Endodermal cell (in vitro differentiated cells): ENCODE measurements around the gene PUS10. TPM values are rescaled to one million over a fixed set of nuclear protein-coding genes. Genes with fewer than 3 reads are reported as not detected.

ENCODE experiments used
- DNase-seq: peaks from one replicate; pipeline ENCODE4 v3.0.0-alpha.2; 2017
- H3K27ac ChIP-seq: 2 replicates; pipeline ENCODE4 v1.5.1; 2013; ENCODE audit warnings: mild to moderate bottlenecking, low read depth, low read length, moderate library complexity
- H3K27me3 ChIP-seq: 2 replicates; pipeline ENCODE4 v1.6.1; 2013; ENCODE audit warnings: mild to moderate bottlenecking, low read length, moderate library complexity; ENCODE audit not compliant: insufficient read depth, control insufficient read depth, poor library complexity, severe bottlenecking
- H3K36me3 ChIP-seq: 2 replicates; pipeline ENCODE4 v1.7.0; 2013; ENCODE audit warnings: mild to moderate bottlenecking, low read length, moderate library complexity; ENCODE audit not compliant: control insufficient read depth, insufficient read depth
- H3K4me1 ChIP-seq: one replicate; pipeline ENCODE4 v1.7.0; 2013; ENCODE audit warnings: low read length; ENCODE audit not compliant: control insufficient read depth, insufficient read depth
- H3K4me3 ChIP-seq: 2 replicates; pipeline ENCODE4 v1.5.1; 2013; ENCODE audit warnings: mild to moderate bottlenecking, low read length, moderate library complexity
- H3K9ac ChIP-seq: 2 replicates; pipeline ENCODE4 v1.6.1; 2013; ENCODE audit warnings: mild to moderate bottlenecking, low read length, moderate library complexity; ENCODE audit not compliant: poor library complexity, severe bottlenecking; ENCODE audit errors: extremely low read depth
- H3K9me3 ChIP-seq: 2 replicates; pipeline ENCODE4 v1.6.1; 2013; ENCODE audit warnings: mild to moderate bottlenecking, low read length, moderate library complexity; ENCODE audit not compliant: control insufficient read depth
- H3K27ac Mint-ChIP-seq: 2 replicates; pipeline ENCODE4 v1.8.0; 2020; ENCODE audit warnings: mixed read lengths
- H3K27me3 Mint-ChIP-seq: 2 replicates; pipeline ENCODE4 v1.8.0; 2021; ENCODE audit warnings: mild to moderate bottlenecking, mixed read lengths; ENCODE audit not compliant: insufficient read depth
- H3K36me3 Mint-ChIP-seq: 2 replicates; pipeline ENCODE4 v1.8.0; 2020; ENCODE audit warnings: low read depth, mixed read lengths
- H3K4me1 Mint-ChIP-seq: 2 replicates; pipeline ENCODE4 v1.8.0; 2020; ENCODE audit warnings: mixed read lengths
- H3K4me3 Mint-ChIP-seq: 2 replicates; pipeline ENCODE4 v1.8.0; 2020; ENCODE audit warnings: mild to moderate bottlenecking, moderate library complexity, mixed read lengths
- H3K9me3 Mint-ChIP-seq: 2 replicates; pipeline ENCODE4 v1.8.0; 2020; ENCODE audit warnings: mild to moderate bottlenecking, mixed read lengths
- CTCF ChIP-seq: fragments of 200-600 bp; sonication (generic); conservative IDR thresholded peaks from 2 replicates; pipeline ENCODE4 v1.5.0; 2021; ENCODE audit warnings: antibody characterized with exemption, mild to moderate bottlenecking
- WGBS, 2 experiments: methylation state at CpG; one replicate each; pipeline versions ENCODE4 v1.1.5 to v1.1.7; 2013; ENCODE audit warnings: missing lambda C conversion rate in 2 of 2, mixed read lengths in 1 of 2; ENCODE audit not compliant: insufficient coverage in 1 of 2, insufficient read length in 1 of 2; 5-methylcytosine and 5-hydroxymethylcytosine counted together
- total RNA-seq, 2 donors: library from RNA; stranded (reverse); fragmentation: NEBNext Ultra II Directional in 1 of 2; extraction: Animal tissue kit (Norgen Biotek cat#: 25700) in 1 of 2; gene quantifications; 2 replicates in 1 of 2; 3 replicates in 1 of 2; pipeline ENCODE4 v1.2.1, GENCODE V29; 2021

The PUS10 gene
- total RNA-seq, 2 donors from 2014 or later: 3.9 to 6.1 TPM

GRCh38 chr2:61005736-61006135 is 12.3 kb downstream of the PUS10 start:
- Mint-ChIP-seq H3K4me3 (no peak overlapping the region), H3K27ac (no peak overlapping the region), H3K9me3 (no peaks in the 10 kb centered on the region), H3K36me3 (no peaks in the 10 kb centered on the region), H3K27me3 (no peaks in the 10 kb centered on the region), H3K4me1 (no peaks in the 10 kb centered on the region)
- 93% methylated on average over 3 of the region's 3 CpGs; no CpG with 5 or more reads in 1 of the 2 experiments for WGBS, 2 experiments
- Histone ChIP-seq H3K27me3 (no peaks in the 10 kb centered on the region), H3K27ac (no peak overlapping the region), H3K36me3 (no peaks in the 10 kb centered on the region), H3K4me3 (no peak overlapping the region), H3K9me3 (no peaks in the 10 kb centered on the region), H3K9ac (no peak overlapping the region), H3K4me1 (no peaks in the 10 kb centered on the region)
- TF ChIP-seq CTCF: no peak
- no peak for DNase-seq

DNA sequence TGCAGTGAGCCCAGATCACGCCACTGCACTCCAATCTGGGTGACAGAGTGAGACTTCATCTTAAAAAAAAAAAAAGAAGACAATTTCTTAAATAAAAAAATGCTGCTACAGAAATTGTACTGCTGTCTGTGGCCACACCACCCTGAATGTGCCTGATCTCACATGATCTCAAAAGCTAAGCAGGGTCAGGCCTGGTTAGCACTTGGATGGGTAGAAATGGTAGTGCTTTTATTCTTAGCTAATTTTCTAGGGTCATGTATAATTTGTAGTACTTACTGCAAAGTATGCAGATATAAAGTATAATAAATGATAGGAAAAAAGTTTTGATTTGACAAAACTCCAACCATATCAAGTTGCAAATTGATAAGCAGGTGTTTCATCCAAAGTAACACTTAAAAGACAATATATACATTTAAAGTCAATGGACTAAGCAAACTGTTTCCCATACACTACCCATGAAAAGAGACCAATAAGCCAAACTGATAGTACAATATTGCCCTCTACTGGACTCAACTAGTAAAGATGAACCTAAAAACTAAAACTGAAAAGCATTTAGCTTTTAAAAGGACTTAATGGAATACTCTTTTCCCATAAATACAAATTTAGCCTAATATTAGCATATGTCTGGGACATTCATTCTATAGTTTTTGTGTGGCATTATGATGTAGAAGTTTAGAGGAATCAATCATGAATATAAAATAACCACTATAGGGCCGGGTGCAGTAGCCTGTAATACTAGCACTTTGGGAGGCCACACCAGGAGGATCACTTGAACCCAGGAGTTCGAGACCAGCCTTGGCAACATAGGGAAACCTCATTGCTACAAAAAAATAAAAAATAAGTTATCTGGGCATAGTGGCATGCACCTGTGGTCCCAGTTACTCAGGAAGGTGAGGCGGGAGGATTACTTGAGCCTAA is 19.2 kb downstream of the PUS10 start:
- Histone ChIP-seq H3K9ac (no peak overlapping the region), H3K4me3 (no peak overlapping the region), H3K9me3 (no peaks in the 10 kb centered on the region), H3K27me3 (no peaks in the 10 kb centered on the region), H3K27ac (no peak overlapping the region), H3K4me1 (no peaks in the 10 kb centered on the region), H3K36me3 (no peaks in the 10 kb centered on the region)
- peak; percentile 51 for DNase-seq
- Mint-ChIP-seq H3K27ac (no peak overlapping the region), H3K27me3 (no peaks in the 10 kb centered on the region), H3K9me3 (peaks cover 2% of the 10 kb centered on the region), H3K4me1 (no peaks in the 10 kb centered on the region), H3K36me3 (peaks cover 4% of the 10 kb centered on the region), H3K4me3 (no peak overlapping the region)
- peak; percentile 83 for TF ChIP-seq CTCF
- 75 to 100% methylated on average over 1 to 4 of the region's 4 CpGs for WGBS, 2 experiments

GRCh38 chr2:60994131-60994530 is 23.9 kb downstream of the PUS10 start:
- Mint-ChIP-seq H3K27ac (no peak overlapping the region), H3K36me3 (peaks cover 9% of the 10 kb centered on the region), H3K4me3 (no peak overlapping the region), H3K9me3 (peaks cover 31% of the 10 kb centered on the region), H3K4me1 (no peaks in the 10 kb centered on the region), H3K27me3 (no peaks in the 10 kb centered on the region)
- H3K9me3 ChIP-seq: peaks cover 22% of the 10 kb centered on the region
- H3K4me3 ChIP-seq: no peak overlapping the region
- no peak for DNase-seq
- H3K27ac ChIP-seq: no peak overlapping the region
- TF ChIP-seq CTCF: no peak
- H3K36me3 ChIP-seq: no peaks in the 10 kb centered on the region
- no peaks in the 10 kb centered on the region for H3K4me1 ChIP-seq
- no peaks in the 10 kb centered on the region for H3K27me3 ChIP-seq
- H3K9ac ChIP-seq: no peak overlapping the region
